Small intestine (tissue), 7 donors: ENCODE measurements around the gene ZNF787. TPM values are rescaled to one million over a fixed set of nuclear protein-coding genes. Genes with fewer than 3 reads are reported as not detected.

Experiments
- DNase-seq, 2 donors: peaks; one replicate each; pipeline versions ENCODE4 v3.0.0 to v3.0.0-alpha.2; 2013
- FAIRE-seq: peaks from 2 replicates; lab custom pipeline; 2012; peaks lifted over from hg19 to GRCh38; lab: Jason Lieb, UNC
- H3K27ac ChIP-seq, 3 donors: one replicate each; pipeline ENCODE4 v1.5.1; 2013; ENCODE audit warnings: low read length in 2 of 3, mild to moderate bottlenecking in 2 of 3, control low read depth in 1 of 3, inconsistent platforms in 1 of 3, low read depth in 1 of 3, moderate library complexity in 1 of 3
- H3K27me3 ChIP-seq, 3 donors: one replicate each; pipeline ENCODE4 v1.6.1; 2013; ENCODE audit warnings: low read length in 3 of 3, inconsistent platforms in 1 of 3; ENCODE audit not compliant: control insufficient read depth in 3 of 3, insufficient read depth in 3 of 3
- H3K36me3 ChIP-seq, 3 donors: one replicate each; pipeline ENCODE4 v1.6.1; 2013; ENCODE audit warnings: low read length in 3 of 3, inconsistent platforms in 1 of 3, low read depth in 1 of 3, mild to moderate bottlenecking in 1 of 3, moderate library complexity in 1 of 3; ENCODE audit not compliant: control insufficient read depth in 3 of 3, insufficient read depth in 2 of 3
- H3K4me1 ChIP-seq, 3 donors: one replicate each; pipeline ENCODE4 v1.6.1; 2013; ENCODE audit warnings: low read length in 2 of 3, inconsistent platforms in 1 of 3, low read depth in 1 of 3, mild to moderate bottlenecking in 1 of 3, moderate library complexity in 1 of 3; ENCODE audit not compliant: control insufficient read depth in 3 of 3, insufficient read depth in 2 of 3
- H3K4me3 ChIP-seq, 3 donors: one replicate each; pipeline ENCODE4 v1.5.1; 2013; ENCODE audit warnings: low read length in 3 of 3, control low read depth in 1 of 3, inconsistent platforms in 1 of 3, low read depth in 1 of 3, mild to moderate bottlenecking in 1 of 3, moderate library complexity in 1 of 3
- H3K9me3 ChIP-seq, 2 donors: one replicate each; pipeline ENCODE4 v1.6.1; 2013; ENCODE audit warnings: low read depth in 1 of 2, low read length in 1 of 2; ENCODE audit not compliant: control insufficient read depth in 2 of 2, insufficient read depth in 1 of 2
- WGBS, 3 donors: extraction: QIAGEN DNeasy Blood & Tissue Kit; methylation state at CpG; one replicate each; pipeline ENCODE4 v1.1.7; 2013; 5-methylcytosine and 5-hydroxymethylcytosine counted together
- polyA plus RNA-seq, 4 donors: library from polyadenylated mRNA; stranded (reverse) in 3 of 4; unstranded in 1 of 4; fragments of 200-250 nt in 3 of 4; fragments of 120-200 nt in 1 of 4; gene quantifications; one replicate each; pipeline versions ENCODE4 v1.2.1 to v1.2.3, GENCODE V29; 2013
- donor health status: healthy with polysubstance abuse.
- donor health status: control.
- donor health status: control.
- donor health status: Bipolar disorder and iron deficiency.
- donor health status: healthy.

The ZNF787 gene
- polyA plus RNA-seq, 4 donors = 29.9 to 34.9 (median 31.8) TPM

- Histone ChIP-seq H3K36me3 (peaks cover 0 to 15% (median 0%) of the 10 kb centered on the region in 3 donors), H3K27me3 (no peaks in the 10 kb centered on the region), H3K9me3 (no peaks in the 10 kb centered on the region), H3K27ac (no peak overlapping the region), H3K4me1 (peaks cover 3 to 14% (median 5%) of the 10 kb centered on the region in 3 donors), H3K4me3 (no peak overlapping the region)
- WGBS, 3 donors = 76 to 92% (median 91%) methylated on average over 16 of the region's 16 CpGs
- FAIRE-seq (no peak), DNase-seq (no peak)
Observed at GRCh38 chr19:56123266-56123891, 2.3 kb upstream of the ZNF787 start.

GRCh38 chr19:56120371-56121179 is 520 bp downstream of the ZNF787 start:
- FAIRE-seq (no peak), DNase-seq (peak; percentile 92 to 94)
- peak overlapping the region; percentile 88 to 97 (median 94) for H3K27ac ChIP-seq
- no peaks in the 10 kb centered on the region for H3K27me3 ChIP-seq
- H3K36me3 ChIP-seq = peaks cover 0 to 36% (median 0%) of the 10 kb centered on the region in 3 donors
- H3K4me1 ChIP-seq = peaks cover 3 to 19% (median 9%) of the 10 kb centered on the region in 3 donors
- no peaks in the 10 kb centered on the region for H3K9me3 ChIP-seq
- H3K4me3 ChIP-seq = peak overlapping the region; percentile 67 to 90 (median 80)
- WGBS, 3 donors = 0 to 1% (median 1%) methylated on average over 17 to 99 of the region's 99 CpGs

GRCh38 chr19:56120002-56120370 is 1.1 kb downstream of the ZNF787 start:
- FAIRE-seq (no peak), DNase-seq (no peak)
- H3K27me3 ChIP-seq = no peaks in the 10 kb centered on the region
- peaks cover 0 to 39% (median 0%) of the 10 kb centered on the region in 3 donors for H3K36me3 ChIP-seq
- peak overlapping the region; percentile 67 to 90 (median 80) for H3K4me3 ChIP-seq
- H3K9me3 ChIP-seq = no peaks in the 10 kb centered on the region
- WGBS, 3 donors = 13 to 14% (median 14%) methylated on average over 7 to 8 of the region's 8 CpGs
- H3K4me1 ChIP-seq = peaks cover 3 to 19% (median 9%) of the 10 kb centered on the region in 3 donors
- peak overlapping the region; percentile 88 to 97 (median 94) for H3K27ac ChIP-seq

DNA sequence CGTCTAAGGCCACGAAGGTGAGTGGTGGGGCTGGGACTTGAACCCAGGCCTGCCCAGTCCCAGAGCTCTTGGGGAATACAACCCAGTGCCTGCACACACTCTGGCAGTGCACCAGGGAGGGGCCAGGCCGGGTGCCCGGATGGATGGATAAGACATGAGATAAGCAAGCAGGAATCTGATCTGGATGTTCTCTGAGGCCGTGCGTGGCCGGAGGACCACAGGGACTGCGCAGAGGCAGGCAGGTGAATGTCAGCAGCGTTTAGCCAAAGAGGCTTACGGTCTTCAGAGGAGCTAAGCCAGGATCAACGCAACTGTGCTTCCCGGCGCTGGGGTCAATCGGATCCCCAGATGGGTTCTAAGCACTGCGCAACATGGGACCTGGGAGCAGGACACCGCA is 1.5 kb downstream of the ZNF787 start:
- Histone ChIP-seq H3K27me3 (no peaks in the 10 kb centered on the region), H3K9me3 (no peaks in the 10 kb centered on the region), H3K27ac (peak overlapping the region; percentile 88 to 97 (median 94)), H3K4me3 (peak overlapping the region; percentile 67 to 90 (median 80)), H3K36me3 (peaks cover 0 to 43% (median 0%) of the 10 kb centered on the region in 3 donors), H3K4me1 (peaks cover 3 to 19% (median 9%) of the 10 kb centered on the region in 3 donors)
- FAIRE-seq (no peak), DNase-seq (peak; percentile 39 to 69)
- WGBS, 3 donors = 10 to 34% (median 19%) methylated on average over 16 of the region's 16 CpGs

- Histone ChIP-seq H3K27me3 (no peaks in the 10 kb centered on the region), H3K4me1 (peaks cover 3 to 19% (median 9%) of the 10 kb centered on the region in 3 donors), H3K36me3 (peaks cover 0 to 47% (median 0%) of the 10 kb centered on the region in 3 donors), H3K9me3 (no peaks in the 10 kb centered on the region), H3K4me3 (peak overlapping the region in 1 of 3 donors; percentile 67), H3K27ac (peak overlapping the region; percentile 88 to 97 (median 94))
- 26 to 37% (median 29%) methylated on average over 8 of the region's 8 CpGs for WGBS, 3 donors
- DNase-seq = no peak
- no peak for FAIRE-seq
Observed at GRCh38 chr19:56118666-56119581, 2.2 kb downstream of the ZNF787 start.

DNA sequence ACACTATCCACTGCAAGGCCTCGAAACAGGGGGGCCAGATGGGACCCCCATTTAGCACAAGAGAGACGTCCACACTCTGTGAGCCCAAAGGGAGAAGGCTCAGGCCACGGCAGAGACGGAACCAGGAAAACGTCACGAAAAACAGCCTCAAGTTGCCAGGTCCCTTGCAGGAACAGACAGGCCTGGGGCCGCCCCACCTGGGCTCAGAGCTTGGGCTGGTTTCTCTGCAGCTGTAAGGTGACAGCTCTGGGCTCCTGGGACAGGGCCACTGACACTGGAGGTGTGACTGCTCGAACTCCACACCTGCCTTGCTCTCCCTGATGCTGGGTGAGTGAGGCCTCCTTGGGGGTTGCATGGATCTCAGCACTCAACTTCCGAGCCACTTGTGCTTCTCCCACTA is 3.2 kb downstream of the ZNF787 start:
- DNase-seq (no peak), FAIRE-seq (no peak)
- WGBS, 3 donors = 41 to 60% (median 58%) methylated on average over 8 to 9 of the region's 9 CpGs
- Histone ChIP-seq H3K36me3 (peaks cover 0 to 50% (median 0%) of the 10 kb centered on the region in 3 donors), H3K27me3 (no peaks in the 10 kb centered on the region), H3K4me1 (peaks cover 9 to 26% (median 9%) of the 10 kb centered on the region in 3 donors), H3K9me3 (no peaks in the 10 kb centered on the region), H3K4me3 (no peak overlapping the region), H3K27ac (no peak overlapping the region)

GRCh38 chr19:56117376-56117884 is 3.7 kb downstream of the ZNF787 start:
- H3K27me3 ChIP-seq = no peaks in the 10 kb centered on the region
- peaks cover 12 to 31% (median 13%) of the 10 kb centered on the region in 3 donors for H3K4me1 ChIP-seq
- no peak overlapping the region for H3K27ac ChIP-seq
- FAIRE-seq (no peak), DNase-seq (no peak)
- H3K36me3 ChIP-seq = peaks cover 0 to 51% (median 0%) of the 10 kb centered on the region in 3 donors
- no peaks in the 10 kb centered on the region for H3K9me3 ChIP-seq
- WGBS, 3 donors = 51 to 74% (median 57%) methylated on average over 13 to 14 of the region's 14 CpGs
- no peak overlapping the region for H3K4me3 ChIP-seq
